Measurements from ENCODE around the gene CMC2.

CMC2 gene

DNA sequence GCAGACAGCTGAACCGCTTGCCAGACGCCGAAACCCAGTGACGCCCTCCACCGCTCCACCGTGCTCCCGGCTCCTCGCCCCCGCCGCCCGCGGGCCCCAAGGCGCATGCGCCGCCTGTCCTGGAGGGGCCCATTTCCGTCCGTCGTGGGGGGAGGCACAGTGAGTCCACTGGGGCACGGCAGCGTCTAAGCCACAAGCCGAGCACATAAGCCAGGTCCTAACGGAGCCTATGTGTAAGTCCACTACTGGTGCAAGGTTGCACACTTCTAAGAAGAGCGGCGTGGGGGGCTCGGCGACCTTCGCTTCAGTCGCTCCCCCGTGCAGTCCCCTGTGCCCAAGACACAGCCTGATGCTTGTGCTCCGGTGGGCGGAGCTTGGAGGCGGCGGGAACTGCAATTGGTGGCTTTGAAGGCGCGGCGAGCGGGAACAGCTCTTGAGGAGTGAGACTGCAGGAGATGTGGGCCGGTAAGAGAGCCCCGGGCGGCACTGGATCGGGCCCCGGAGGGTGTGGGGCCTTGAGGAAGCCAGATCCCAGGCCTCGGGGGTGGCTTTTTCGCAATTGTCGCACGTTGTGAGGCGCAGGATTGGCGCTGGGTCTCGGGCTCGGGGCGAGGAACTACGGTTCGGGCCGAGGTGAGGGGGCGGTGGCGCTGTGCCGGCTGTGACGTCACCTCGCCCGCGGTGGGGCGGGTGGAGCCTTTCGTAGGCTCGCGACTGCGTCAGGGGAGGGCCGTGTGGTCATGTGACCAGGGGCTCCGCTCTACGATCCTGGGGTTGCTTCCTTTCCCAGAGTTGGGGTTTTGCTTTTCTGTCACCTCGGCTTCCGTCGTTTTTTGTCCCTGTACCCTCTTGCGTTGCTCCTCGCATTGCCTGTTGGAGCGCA lies at the start of gene CMC2, which contains the start of gene CENPN:
CMC2 (minus strand) TSS at position 73 of the 883 bp plus-strand sequence. CDS start 9,491 bp downstream, outside the sequence.
CENPN (plus strand) TSS at position 402 of the 883 bp plus-strand sequence. CDS start 4,726 bp downstream, outside the sequence.
- no peaks in the 10 kb centered on the region for H3K9me3 ChIP-seq
- H3K4me1 ChIP-seq (ENCODE audit: control insufficient read depth in 1 of 2, insufficient read depth in 1 of 2, low read depth in 1 of 2, low read length in 1 of 2) = peaks cover 35 to 40% of the 10 kb centered on the region in 2 experiments
- H3K36me3 ChIP-seq = no peaks in the 10 kb centered on the region
- peak within 1 kb of the TSS; percentile 93 to 95 for H3K4me3 ChIP-seq (ENCODE audit: low read depth in 1 of 2, low read length in 1 of 2)
- TF ChIP-seq, protein P1, sequence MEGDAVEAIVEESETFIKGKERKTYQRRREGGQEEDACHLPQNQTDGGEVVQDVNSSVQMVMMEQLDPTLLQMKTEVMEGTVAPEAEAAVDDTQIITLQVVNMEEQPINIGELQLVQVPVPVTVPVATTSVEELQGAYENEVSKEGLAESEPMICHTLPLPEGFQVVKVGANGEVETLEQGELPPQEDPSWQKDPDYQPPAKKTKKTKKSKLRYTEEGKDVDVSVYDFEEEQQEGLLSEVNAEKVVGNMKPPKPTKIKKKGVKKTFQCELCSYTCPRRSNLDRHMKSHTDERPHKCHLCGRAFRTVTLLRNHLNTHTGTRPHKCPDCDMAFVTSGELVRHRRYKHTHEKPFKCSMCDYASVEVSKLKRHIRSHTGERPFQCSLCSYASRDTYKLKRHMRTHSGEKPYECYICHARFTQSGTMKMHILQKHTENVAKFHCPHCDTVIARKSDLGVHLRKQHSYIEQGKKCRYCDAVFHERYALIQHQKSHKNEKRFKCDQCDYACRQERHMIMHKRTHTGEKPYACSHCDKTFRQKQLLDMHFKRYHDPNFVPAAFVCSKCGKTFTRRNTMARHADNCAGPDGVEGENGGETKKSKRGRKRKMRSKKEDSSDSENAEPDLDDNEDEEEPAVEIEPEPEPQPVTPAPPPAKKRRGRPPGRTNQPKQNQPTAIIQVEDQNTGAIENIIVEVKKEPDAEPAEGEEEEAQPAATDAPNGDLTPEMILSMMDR (IDR thresholded peaks at IDR 0.05) = peak; percentile 44
- no peaks in the 10 kb centered on the region for H3K27me3 ChIP-seq
- H3K27ac ChIP-seq = peak within 1 kb of the TSS; percentile 99

DNA sequence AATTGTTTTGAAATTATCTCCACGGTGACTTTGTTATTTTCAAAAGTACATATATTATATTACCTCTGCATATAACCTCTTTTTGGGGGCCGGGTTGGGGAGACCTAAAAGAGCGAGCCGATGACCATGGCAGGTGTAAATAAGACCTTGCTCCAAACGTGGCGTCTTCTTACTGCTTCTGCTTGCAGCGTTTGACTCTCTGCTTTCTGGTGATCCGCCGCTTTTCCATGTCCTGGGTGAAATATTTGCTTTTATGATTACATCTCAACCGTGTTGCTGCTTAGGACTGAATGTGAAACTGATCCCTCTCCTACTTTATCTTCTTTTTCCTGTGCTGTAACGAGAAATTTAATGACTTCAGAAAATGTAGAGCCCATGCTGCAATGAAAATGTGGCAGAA lies 47.1 kb upstream of the CMC2 start:
- TF ChIP-seq, protein P1 (IDR thresholded peaks at IDR 0.05) = no peak
- Histone ChIP-seq H3K4me1 (ENCODE audit: control insufficient read depth in 1 of 2, insufficient read depth in 1 of 2, low read depth in 1 of 2, low read length in 1 of 2) (no peaks in the 10 kb centered on the region), H3K27ac (no peak overlapping the region), H3K4me3 (ENCODE audit: low read depth in 1 of 2, low read length in 1 of 2) (no peak overlapping the region), H3K9me3 (no peaks in the 10 kb centered on the region), H3K27me3 (no peaks in the 10 kb centered on the region), H3K36me3 (no peaks in the 10 kb centered on the region)

DNA sequence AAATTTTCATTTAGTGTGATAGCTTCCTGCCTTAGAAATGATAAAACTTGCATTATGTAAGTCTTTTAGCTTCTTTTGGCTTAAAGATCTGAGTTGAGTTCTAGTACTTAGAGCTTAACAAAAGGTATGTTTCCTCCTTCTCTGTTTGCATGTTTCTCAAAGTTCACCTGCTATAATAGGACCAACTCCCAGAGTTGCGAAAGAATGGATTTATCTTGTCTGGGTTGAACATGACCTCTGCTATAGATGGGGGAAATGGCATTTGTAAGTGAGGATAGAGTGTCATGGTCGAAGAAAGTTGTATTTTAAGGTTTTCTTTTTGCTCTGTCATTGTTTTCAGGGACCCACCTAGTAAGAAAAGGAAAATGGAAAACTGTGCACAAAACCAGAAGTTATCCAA lies 36.1 kb upstream of the CMC2 start:
- Histone ChIP-seq H3K4me3 (ENCODE audit: low read depth in 1 of 2, low read length in 1 of 2) (no peak overlapping the region), H3K27ac (no peak overlapping the region), H3K4me1 (ENCODE audit: control insufficient read depth in 1 of 2, insufficient read depth in 1 of 2, low read depth in 1 of 2, low read length in 1 of 2) (no peaks in the 10 kb centered on the region), H3K27me3 (no peaks in the 10 kb centered on the region), H3K9me3 (no peaks in the 10 kb centered on the region), H3K36me3 (peaks cover 47% of the 10 kb centered on the region)
- TF ChIP-seq, protein P1 (IDR thresholded peaks at IDR 0.05) = no peak

DNA sequence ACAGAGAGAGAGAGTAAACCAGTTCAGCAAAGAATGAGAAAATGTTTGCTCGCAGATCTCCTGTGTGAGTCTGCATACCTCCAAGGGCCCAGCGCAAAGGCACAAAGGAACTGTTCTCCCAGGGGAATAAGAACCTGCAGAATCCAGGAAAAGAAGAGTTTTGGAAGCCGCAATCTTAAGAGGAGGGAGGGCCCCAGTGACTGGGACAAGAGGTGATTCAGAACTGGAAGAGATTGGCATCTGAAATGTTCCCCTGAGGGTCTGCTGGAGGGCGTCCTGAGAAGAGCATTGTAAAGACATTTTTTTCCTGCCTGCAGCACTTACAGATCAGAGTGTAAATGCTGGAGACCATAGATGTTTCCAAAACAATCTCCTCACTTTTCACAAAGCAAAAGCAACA lies 35.0 kb upstream of the CMC2 start:
- no peaks in the 10 kb centered on the region for H3K27me3 ChIP-seq
- peaks cover 6 to 7% of the 10 kb centered on the region in 2 experiments for H3K4me1 ChIP-seq (ENCODE audit: control insufficient read depth in 1 of 2, insufficient read depth in 1 of 2, low read depth in 1 of 2, low read length in 1 of 2)
- H3K36me3 ChIP-seq = peaks cover 47% of the 10 kb centered on the region
- H3K9me3 ChIP-seq = no peaks in the 10 kb centered on the region
- TF ChIP-seq, protein P1 (IDR thresholded peaks at IDR 0.05) = no peak
- H3K4me3 ChIP-seq (ENCODE audit: low read depth in 1 of 2, low read length in 1 of 2) = no peak overlapping the region
- no peak overlapping the region for H3K27ac ChIP-seq

DNA sequence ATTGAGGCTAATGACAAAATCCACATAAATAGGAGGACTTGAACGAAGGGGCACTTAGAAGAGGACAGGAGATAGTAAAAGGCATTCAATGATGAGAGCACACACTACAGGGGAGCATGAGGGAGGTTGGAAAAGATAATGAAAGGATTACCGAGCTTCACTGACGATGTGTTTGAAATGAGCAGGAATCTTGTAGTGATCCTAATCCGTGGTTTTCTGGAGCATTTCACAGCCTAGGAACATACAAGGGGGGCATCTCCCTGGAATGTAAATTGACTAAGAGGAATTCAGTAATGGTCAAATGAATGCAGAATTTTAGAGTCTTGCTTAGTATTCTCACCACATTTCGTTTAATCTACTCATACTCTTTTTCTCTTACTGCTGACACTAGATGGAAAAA lies 34.2 kb upstream of the CMC2 start:
- no peak overlapping the region for H3K4me3 ChIP-seq (ENCODE audit: low read depth in 1 of 2, low read length in 1 of 2)
- H3K27me3 ChIP-seq = no peaks in the 10 kb centered on the region
- H3K9me3 ChIP-seq = no peaks in the 10 kb centered on the region
- TF ChIP-seq, protein P1 (IDR thresholded peaks at IDR 0.05) = no peak
- H3K27ac ChIP-seq = no peak overlapping the region
- peaks cover 47% of the 10 kb centered on the region for H3K36me3 ChIP-seq
- peaks cover 11 to 12% of the 10 kb centered on the region in 2 experiments for H3K4me1 ChIP-seq (ENCODE audit: control insufficient read depth in 1 of 2, insufficient read depth in 1 of 2, low read depth in 1 of 2, low read length in 1 of 2)

All from neutrophil (primary cell).